CD4-positive, alpha-beta T cell treated with Interleukin-4 for 4 hours (primary cell): ENCODE results near the gene WFDC1.

ENCODE experiments used
- DNase-seq: peaks from one replicate; pipeline ENCODE4 v3.0.0-alpha.2; 2020

WFDC1 gene

DNA sequence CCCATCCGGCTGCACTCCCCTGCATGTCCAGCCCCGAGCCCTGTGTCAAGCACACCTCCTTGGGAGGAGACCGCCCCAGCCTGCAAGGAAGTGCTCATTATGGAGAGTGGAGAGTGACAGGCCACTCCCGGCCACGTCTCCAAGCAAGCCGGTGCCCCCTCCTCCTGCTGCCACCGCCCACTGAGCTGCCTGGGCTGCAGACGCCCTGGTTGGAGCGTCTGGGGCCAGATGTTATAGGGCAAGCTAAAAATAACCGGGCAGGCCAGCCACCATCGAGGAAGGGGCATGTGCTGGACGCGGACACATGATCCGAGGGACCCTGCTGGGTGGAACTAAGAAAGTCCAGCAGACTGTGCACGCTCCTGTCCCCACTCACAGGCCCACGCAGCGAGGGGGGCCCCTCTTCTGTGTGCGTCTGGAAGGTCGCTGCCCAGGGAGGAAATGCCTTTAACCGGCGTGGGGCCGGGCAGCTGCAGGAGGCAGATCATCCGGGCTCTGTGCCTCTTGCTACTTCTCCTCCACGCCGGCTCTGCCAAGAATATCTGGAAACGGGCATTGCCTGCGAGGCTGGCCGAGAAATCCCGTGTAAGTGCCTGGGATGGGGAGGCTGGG, at the start of gene WFDC1:
Gene WFDC1 (plus strand): TSS at position 348 of the 612 bp plus-strand sequence. CDS start 94 bp downstream, at position 442.
- no peak for DNase-seq

GRCh38 chr16:84245956-84246678, 48.6 kb upstream of the WFDC1 start:
- no peak for DNase-seq

GRCh38 chr16:84246679-84247077, 48.0 kb upstream of the WFDC1 start:
- no peak for DNase-seq

DNA sequence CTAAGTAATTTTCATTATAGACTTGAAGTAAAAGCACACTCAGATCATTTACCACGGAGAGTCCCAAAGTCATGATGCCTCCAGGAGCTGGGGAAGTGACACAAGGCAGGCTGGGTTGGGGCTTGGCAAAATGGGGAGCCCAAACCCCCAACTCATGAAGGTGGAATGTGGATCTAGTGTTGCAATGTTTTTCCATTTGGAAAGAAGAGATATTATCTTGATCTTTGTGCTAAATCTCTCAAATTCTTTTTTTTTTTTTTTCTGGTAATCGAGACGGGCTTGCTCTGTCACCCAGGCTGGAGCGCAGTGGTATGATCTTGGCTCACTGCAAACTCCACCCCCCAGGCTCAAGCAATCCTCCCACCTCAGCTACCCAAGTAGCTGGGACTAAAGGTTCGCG, 47.3 kb upstream of the WFDC1 start:
- DNase-seq: no peak

GRCh38 chr16:84247844-84248243, 46.8 kb upstream of the WFDC1 start:
- no peak for DNase-seq

- DNase-seq: no peak
Measured at GRCh38 chr16:84252184-84252583, 42.5 kb upstream of the WFDC1 start.

GRCh38 chr16:84253173-84253572, 41.5 kb upstream of the WFDC1 start:
- DNase-seq: no peak

DNA sequence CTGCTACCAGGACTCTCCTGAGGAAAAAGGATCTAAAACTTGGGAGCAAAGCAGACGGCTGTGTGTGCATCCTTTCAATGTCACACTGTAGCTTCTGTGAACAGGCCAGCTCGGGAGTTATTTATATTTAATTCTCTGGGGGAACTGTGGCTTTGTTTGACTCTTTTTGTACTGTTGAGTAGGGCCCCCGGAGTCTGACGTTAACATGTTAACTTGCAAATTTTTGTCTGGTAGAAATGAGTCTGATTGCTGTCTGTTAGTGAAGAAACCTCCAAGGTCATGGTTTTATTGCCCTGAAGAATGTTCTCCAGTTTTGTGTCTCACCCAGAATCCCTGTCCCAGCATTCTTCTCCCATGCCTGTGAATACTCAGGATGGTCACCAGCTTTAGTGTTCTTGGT, 40.6 kb upstream of the WFDC1 start:
- DNase-seq: no peak

DNA sequence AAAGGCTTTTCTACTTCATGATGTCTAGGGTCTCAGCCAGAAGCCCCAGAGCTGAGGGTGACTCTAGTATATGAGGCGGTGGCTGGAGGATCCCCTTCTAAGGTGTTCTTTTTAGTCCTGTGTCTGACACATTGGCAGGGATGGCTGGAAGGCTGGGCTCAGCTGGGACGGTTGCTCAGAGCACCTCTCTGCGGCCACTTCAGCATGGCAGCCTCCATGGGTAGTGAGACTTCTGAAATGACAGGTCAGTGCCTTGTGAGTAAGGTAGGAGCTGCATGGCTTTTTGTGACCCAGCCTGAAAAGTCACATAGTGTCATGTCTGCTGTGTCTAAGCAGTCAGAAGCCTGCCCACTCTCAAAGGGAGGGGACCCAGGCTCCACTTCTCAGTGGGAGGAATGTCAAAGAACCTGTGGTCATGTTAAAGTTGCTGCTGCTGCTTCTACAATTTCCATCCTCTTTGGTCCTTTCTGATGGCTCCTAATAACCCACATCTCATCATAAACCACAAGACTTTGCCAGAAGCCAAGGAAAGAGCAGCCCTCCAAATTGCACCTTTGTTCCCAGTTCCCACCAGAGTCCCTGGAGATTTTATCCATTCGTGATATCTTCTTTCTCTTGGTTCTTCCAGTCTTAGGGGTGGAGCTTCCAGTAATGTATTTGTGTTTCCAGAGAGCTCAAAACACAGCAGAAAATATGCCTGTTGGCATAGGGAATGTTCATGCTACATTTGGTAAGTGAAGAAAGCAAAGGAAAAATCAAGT, 39.4 kb upstream of the WFDC1 start:
- no peak for DNase-seq

DNA sequence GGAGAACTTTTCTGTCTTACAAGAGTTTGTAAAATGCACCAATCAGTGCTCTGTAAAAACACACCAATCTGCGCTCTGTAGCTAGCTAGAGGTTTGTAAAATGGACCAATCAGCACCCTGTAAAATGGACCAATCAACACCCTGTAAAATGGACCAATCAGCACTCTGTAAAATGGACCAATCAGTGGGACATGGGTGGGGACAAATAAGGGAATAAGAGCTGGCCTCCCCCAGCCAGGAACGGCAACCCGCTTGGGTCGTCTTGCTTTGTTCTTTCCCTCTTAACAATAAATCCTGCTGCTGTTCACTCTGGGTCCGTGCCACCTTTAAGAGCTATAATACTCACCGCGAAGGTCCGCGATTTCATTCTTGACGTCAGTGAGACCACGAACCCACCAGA, 36.4 kb upstream of the WFDC1 start:
- DNase-seq: no peak

DNA sequence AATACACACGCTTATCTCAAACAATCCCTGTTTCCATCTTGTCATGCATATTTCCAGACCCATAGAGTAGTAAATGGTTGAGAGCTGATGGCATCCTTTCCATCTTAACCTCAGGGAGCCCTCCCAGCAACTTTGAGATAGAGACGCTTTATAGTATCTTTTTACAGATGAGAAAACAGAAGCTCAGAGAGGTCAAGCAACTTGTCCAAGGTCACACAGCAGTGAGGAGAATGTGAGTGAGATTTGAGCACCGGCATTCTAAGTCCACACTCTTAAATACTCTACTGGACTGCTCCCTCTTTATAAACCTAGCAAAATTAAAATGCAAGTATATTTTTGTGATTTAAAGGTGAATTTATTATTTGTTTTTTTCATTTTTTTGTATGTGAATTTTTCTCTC, 35.0 kb upstream of the WFDC1 start:
- DNase-seq: no peak

DNA sequence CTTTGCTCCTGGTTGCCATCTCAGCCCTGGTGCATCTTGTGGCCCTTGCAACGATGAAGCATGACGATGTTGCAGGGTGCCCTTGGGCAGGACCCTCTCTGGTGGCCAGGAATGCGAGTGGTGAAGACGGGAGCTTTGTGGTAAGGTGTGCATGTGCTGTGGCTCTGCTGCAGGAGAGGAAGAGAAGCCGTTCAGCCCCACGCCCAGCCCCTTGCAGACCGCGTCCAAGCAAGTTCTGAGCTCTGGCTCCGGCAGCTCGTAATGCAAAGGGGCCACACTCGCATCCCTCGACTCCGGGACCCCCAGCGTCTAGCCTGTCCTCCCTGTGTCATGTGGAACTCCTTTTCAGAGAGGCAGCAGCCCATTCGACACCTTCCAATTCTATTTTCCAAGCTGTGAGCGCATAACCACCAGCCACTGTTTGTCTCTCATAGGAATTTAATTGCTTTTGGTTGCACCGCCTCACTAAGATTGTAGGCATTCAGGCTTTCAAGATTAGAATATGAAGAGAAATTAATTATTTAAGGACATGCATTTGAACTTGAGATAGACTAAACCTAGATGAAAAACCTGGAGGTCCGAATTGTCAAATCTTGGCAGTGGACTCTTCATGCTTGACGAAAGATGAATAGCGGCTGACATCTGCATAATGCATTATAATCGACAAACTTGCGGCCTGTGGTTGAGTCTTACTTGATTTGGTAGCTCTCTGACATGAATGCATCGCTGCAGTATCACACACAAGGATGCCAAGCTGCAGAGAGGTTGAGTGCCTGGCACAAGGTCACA, 33.7 kb upstream of the WFDC1 start:
- no peak for DNase-seq

- no peak for DNase-seq
Measured at GRCh38 chr16:84262031-84262430, 32.6 kb upstream of the WFDC1 start.

GRCh38 chr16:84262939-84263338, 31.7 kb upstream of the WFDC1 start:
- DNase-seq: no peak

GRCh38 chr16:84266451-84266850, 28.2 kb upstream of the WFDC1 start:
- DNase-seq: peak; percentile 8

DNA sequence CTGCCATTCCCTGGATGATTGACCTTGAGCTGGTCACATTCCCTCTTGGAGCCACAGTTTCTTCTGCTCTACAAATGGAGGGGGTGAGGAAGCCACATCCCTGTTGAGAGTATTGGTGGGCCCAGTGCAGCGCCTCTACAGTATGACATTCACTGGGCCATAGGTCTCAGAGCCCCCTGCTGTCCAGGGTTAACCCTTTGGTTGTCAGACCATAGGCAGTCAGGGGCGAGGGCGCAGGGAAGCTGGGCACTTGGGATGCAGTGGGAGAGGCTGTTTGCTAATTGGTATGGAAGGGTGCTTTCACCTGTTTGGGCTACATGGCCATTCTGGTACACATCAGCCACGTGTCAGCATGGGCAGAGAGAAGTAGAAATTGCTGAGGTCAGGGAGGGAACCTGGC, 27.3 kb upstream of the WFDC1 start:
- no peak for DNase-seq

GRCh38 chr16:84268291-84269040, 26.2 kb upstream of the WFDC1 start:
- DNase-seq: no peak

DNA sequence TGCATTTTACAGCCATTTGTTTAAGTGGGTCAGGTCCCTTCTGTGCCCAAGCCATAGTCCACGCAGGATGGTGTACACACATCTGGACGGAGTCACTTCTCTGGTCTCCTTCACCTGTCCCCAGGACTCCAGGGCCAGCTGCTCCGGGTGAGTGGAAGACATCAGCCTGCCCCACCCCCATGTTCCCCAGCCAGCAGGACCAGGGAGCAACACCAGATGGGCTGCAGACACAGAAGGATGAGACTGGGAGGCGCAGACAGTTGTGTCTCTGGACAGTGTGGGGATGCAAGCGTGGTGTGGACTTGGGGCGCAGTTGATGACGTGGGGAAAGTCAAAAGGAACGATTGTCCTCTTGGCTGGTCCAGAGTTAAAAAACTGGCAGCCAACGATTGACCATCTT, 24.6 kb upstream of the WFDC1 start:
- no peak for DNase-seq

DNA sequence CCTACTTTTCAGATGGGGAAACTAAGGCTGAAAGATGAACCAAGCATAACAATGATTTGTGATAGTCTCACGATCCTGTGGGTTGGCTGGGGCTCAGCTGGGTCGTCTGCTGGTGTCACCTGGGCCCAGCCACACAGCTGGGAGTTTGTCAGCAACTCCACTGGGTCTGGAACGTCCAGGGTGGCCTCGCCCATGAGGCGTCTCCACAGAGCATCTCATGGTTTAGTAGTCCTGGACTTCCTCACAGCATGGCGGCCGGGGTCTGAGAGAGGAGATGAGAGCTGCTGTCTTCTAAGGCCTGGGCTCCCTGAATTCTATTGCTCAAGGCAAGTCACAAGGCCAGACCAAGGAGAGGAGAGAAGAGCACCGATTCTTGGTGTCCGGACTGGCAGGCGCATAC, 24.1 kb upstream of the WFDC1 start:
- DNase-seq: no peak

DNA sequence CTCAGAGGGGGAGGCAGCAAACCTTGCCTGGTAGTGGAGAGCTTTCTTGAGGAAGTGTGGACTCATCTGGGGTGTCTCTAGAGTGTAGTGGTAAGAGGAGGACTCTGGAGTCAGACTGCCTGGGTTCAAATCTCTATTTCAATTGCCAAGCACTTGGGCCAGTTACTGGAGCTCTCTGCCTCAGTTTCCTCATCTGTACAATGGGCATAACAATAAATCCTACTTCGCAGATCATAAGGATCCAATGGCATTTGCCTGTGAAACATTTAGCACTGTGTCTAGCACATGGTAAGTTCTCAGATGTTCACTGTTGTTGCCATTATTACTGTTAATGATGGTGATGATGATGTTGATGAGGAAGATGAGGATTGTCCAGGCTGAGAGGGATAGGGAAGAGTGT, 23.6 kb upstream of the WFDC1 start:
- DNase-seq: no peak

GRCh38 chr16:84271866-84272265, 22.8 kb upstream of the WFDC1 start:
- DNase-seq: no peak

GRCh38 chr16:84272740-84273320, 21.8 kb upstream of the WFDC1 start:
- DNase-seq: no peak
